GM12878 (cell line): Measurements from ENCODE around the gene PPP2R3A. TPM values are rescaled to one million over a fixed set of nuclear protein-coding genes. Genes with fewer than 3 reads are reported as not detected.

Experiments used
- ASH2L ChIP-seq: fragments of 300-600, 200-600 bp; sonication (generic); IDR thresholded peaks from 2 replicates; pipeline ENCODE4 v1.6.1; 2017; ENCODE audit warnings: low read depth, mild to moderate bottlenecking, borderline replicate concordance
- ATF2 ChIP-seq: IDR thresholded peaks from 2 replicates; pipeline ENCODE4 v1.6.1; 2012; ENCODE audit warnings: low read length, inconsistent platforms
- BACH1 ChIP-seq: fragments of 450-650 bp; IDR thresholded peaks from 2 replicates; pipeline ENCODE4 v1.6.1; 2017; ENCODE audit warnings: mild to moderate bottlenecking, borderline replicate concordance
- BCL11A ChIP-seq: IDR thresholded peaks from 2 replicates; pipeline ENCODE4 v1.6.1; 2011; ENCODE audit warnings: low read depth, low read length
- CEBPB ChIP-seq, 2 experiments: fragments of 150-350 bp in 1 of 2; IDR thresholded peaks; 2 replicates each; pipeline ENCODE4 v1.6.1; 2012 to 2014; ENCODE audit warnings: low read depth in 2 of 2, low read length in 2 of 2, borderline replicate concordance in 1 of 2, inconsistent platforms in 1 of 2
- CHD2 ChIP-seq: IDR thresholded peaks from 2 replicates; pipeline ENCODE4 v1.6.1; 2011; ENCODE audit warnings: low read depth, low read length, improper control_type of control experiment, borderline replicate concordance
- DPF2 ChIP-seq: fragments of 450-650 bp; IDR thresholded peaks from 2 replicates; pipeline ENCODE4 v1.6.1; 2017; ENCODE audit warnings: mild to moderate bottlenecking
- EGR1 ChIP-seq, 2 experiments: IDR thresholded peaks; 1 replicate in 1 of 2; 2 replicates in 1 of 2; pipeline ENCODE4 v1.6.1; 2011 to 2012; ENCODE audit warnings: low read depth in 2 of 2, low read length in 2 of 2, borderline replicate concordance in 1 of 2, mild to moderate bottlenecking in 1 of 2, moderate library complexity in 1 of 2
- ETV6 ChIP-seq, 2 experiments: fragments of 450-650 bp in 1 of 2; IDR thresholded peaks in 1 of 2; conservative IDR thresholded peaks in 1 of 2; 2 replicates each; pipeline ENCODE4 v1.6.1; 2014; ENCODE audit warnings: antibody characterized with exemption in 1 of 2, borderline replicate concordance in 1 of 2, low read depth in 1 of 2, mild to moderate bottlenecking in 1 of 2, moderate library complexity in 1 of 2
- HDGF ChIP-seq: fragments of 450-650 bp; IDR thresholded peaks from 2 replicates; pipeline ENCODE4 v1.6.1; 2016; ENCODE audit warnings: antibody characterized with exemption
- IKZF1 ChIP-seq: fragments of 450-650 bp; conservative IDR thresholded peaks from 2 replicates; pipeline ENCODE4 v1.6.1; 2017; ENCODE audit warnings: antibody characterized with exemption, mild to moderate bottlenecking
- IRF4 ChIP-seq: IDR thresholded peaks from 2 replicates; pipeline ENCODE4 v1.6.1; 2011; ENCODE audit warnings: low read depth, low read length
- MEF2A ChIP-seq: IDR thresholded peaks from 2 replicates; pipeline ENCODE4 v1.6.1; 2011; ENCODE audit warnings: low read depth, mild to moderate bottlenecking, low read length, moderate library complexity; ENCODE audit not compliant: insufficient read depth
- MYC ChIP-seq: IDR thresholded peaks from 2 replicates; pipeline ENCODE4 v1.6.1; 2011; ENCODE audit warnings: mild to moderate bottlenecking, low read length, moderate library complexity, inconsistent platforms; ENCODE audit not compliant: insufficient read depth, insufficient replicate concordance, insufficient read length, severe bottlenecking
- NBN ChIP-seq: fragments of 450-650 bp; IDR thresholded peaks from 2 replicates; pipeline ENCODE4 v1.6.1; 2016
- NR2F1 ChIP-seq: fragments of 450-650 bp; conservative IDR thresholded peaks from 2 replicates; pipeline ENCODE4 v1.6.1; 2017; ENCODE audit warnings: mild to moderate bottlenecking
- NRF1 ChIP-seq: conservative IDR thresholded peaks from 2 replicates; pipeline ENCODE4 v1.6.1; 2011; ENCODE audit warnings: mild to moderate bottlenecking, low read depth, low read length, improper control_type of control experiment
- RB1 ChIP-seq: fragments of 450-650 bp; formaldehyde crosslinking; IDR thresholded peaks from 2 replicates; pipeline ENCODE4 v1.6.1; 2017; ENCODE audit warnings: mild to moderate bottlenecking, borderline replicate concordance
- RUNX3 ChIP-seq: IDR thresholded peaks from 2 replicates; pipeline ENCODE4 v1.6.1; 2012; ENCODE audit warnings: low read length, inconsistent platforms
- SMAD1 ChIP-seq: fragments of 450-650 bp; IDR thresholded peaks from 2 replicates; pipeline ENCODE4 v1.6.1; 2018; ENCODE audit warnings: mild to moderate bottlenecking, low read depth; ENCODE audit not compliant: partially characterized antibody
- SUZ12 ChIP-seq: fragments of 200-600 bp; sonication (generic); IDR thresholded peaks from one replicate; pipeline ENCODE4 v1.6.1; 2018; ENCODE audit warnings: antibody characterized with exemption, mild to moderate bottlenecking; ENCODE audit not compliant: unreplicated experiment
- TCF12 ChIP-seq: IDR thresholded peaks from 2 replicates; pipeline ENCODE4 v1.6.1; 2011; ENCODE audit warnings: low read depth, mild to moderate bottlenecking, low read length
- TCF3 ChIP-seq: IDR thresholded peaks from 2 replicates; pipeline ENCODE4 v1.6.1; 2012; ENCODE audit warnings: low read depth, mild to moderate bottlenecking, low read length, borderline replicate concordance; ENCODE audit not compliant: insufficient read depth
- ZNF24 ChIP-seq: fragments of 450-650 bp; IDR thresholded peaks from 2 replicates; pipeline ENCODE4 v1.6.1; 2017; ENCODE audit warnings: antibody characterized with exemption, mild to moderate bottlenecking
- polyA plus RNA-seq, 11 experiments: library from polyadenylated mRNA; depleted of rRNA in 4 of 11; unstranded in 6 of 11; stranded (reverse) in 5 of 11; fragments of >200 nt; fragmentation: Nextera tagmentation in 4 of 11; fragmentation: Illumina TruSeq in 1 of 11; extraction: Ambion mirVana in 4 of 11; extraction: Trizol in 1 of 11; gene quantifications; 1 replicate in 1 of 11; 2 replicates in 10 of 11; pipeline versions ENCODE4 v1.2.1 to v1.2.3, GENCODE V29; 2011 to 2016; ENCODE audit warnings: inconsistent platforms in 2 of 11, missing spikeins in 2 of 11, low read depth in 1 of 11
- total RNA-seq, 4 experiments: library from RNA; depleted of rRNA in 3 of 4; stranded (reverse); fragments of >200 nt in 3 of 4; fragmentation: Illumina TruSeq in 1 of 4; extraction: Trizol in 1 of 4; gene quantifications; 2 replicates each; pipeline versions ENCODE4 v1.2.1 to v1.2.3, GENCODE V29; 2013 to 2021
- TF ChIP-seq, protein P1 (sequence below): fragments of 450-650 bp; IDR thresholded peaks from 2 replicates; pipeline ENCODE4 v1.6.1; 2016; ENCODE audit warnings: mild to moderate bottlenecking, moderate library complexity, borderline replicate concordance

Gene PPP2R3A
- total and polyA plus RNA-seq, 10 of the 15 experiments (the other 5 are each of a cell fraction or from before 2014, with no cell fraction given) = under 0.01 to 0.16 (median 0.06) TPM; not detected in 5

DNA sequence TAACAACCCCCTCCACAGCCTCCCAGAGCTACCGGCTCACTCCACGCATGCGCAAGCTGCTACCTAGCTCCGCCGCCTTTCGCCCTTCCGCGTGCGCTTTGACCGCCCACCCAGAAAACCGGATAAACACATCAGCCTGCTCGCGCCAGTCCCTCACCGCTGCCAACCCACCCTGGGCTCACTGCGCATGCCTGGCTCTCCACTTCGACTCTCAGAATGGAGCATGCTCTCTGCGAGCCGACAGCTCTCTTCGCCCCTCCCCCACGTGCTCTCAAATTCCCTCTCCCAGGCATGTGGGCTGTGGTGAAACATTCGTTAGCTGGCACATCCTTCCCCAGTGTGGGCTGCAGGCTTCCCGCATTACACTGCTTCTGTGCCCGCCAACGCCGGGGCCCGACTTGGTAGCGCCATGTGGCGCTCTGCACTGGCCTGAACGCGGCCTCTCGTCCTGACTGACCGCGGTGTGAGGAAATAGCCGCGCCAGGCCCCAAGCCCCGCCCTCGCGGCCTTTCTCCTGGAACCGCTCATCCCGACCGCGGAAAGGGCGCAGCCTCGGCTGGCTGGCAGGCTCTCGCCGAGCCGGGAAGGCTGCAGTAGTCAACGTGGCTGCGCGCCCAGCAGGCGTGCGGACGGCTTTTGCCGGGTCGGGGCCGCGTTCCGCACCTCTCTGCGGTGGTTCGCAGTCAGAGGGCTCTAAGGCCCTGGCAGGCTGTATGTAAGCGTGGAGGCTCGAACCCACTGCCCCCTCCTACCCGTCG is 231.1 kb downstream of the PPP2R3A start (continued):
- peak; percentile 48; the same call in 1 of the 2 replicates for TF ChIP-seq TCF3
- peak; percentile 98 for TF ChIP-seq HDGF
- TF ChIP-seq BACH1 = 0 out of 2 replicates have a peak, but pooled peaks have one; percentile 39
- no peak; the same call in 1 of the 2 replicates for TF ChIP-seq NR2F1
- peak; percentile 98 for TF ChIP-seq MYC
- 0 out of 2 replicates have a peak, but pooled peaks have one; percentile 10 for TF ChIP-seq ZNF24
- TF ChIP-seq NRF1 = peak; percentile 87
- TF ChIP-seq NBN = peak; percentile 95; the same call in 1 of the 2 replicates
- TF ChIP-seq ATF2 = no peak
- peak; percentile 81; the same call in 1 of the 2 replicates for TF ChIP-seq RB1
- TF ChIP-seq CHD2 = peak; percentile 84
- TF ChIP-seq MEF2A = 0 out of 2 replicates have a peak, but pooled peaks have one; percentile 13
- peak; percentile 22; the same call in 1 of the 2 replicates for TF ChIP-seq TCF12
- 0 out of 3 replicates have a peak, but pooled peaks of 1 of the 2 experiments have one; percentile 11 for TF ChIP-seq EGR1 (IDR thresholded peaks at IDR 0.05; ENCODE audit: borderline replicate concordance in 1 of 2, low read depth in 2 of 2, low read length in 2 of 2)
- TF ChIP-seq SMAD1 = peak; percentile 15
- TF ChIP-seq, protein P1, sequence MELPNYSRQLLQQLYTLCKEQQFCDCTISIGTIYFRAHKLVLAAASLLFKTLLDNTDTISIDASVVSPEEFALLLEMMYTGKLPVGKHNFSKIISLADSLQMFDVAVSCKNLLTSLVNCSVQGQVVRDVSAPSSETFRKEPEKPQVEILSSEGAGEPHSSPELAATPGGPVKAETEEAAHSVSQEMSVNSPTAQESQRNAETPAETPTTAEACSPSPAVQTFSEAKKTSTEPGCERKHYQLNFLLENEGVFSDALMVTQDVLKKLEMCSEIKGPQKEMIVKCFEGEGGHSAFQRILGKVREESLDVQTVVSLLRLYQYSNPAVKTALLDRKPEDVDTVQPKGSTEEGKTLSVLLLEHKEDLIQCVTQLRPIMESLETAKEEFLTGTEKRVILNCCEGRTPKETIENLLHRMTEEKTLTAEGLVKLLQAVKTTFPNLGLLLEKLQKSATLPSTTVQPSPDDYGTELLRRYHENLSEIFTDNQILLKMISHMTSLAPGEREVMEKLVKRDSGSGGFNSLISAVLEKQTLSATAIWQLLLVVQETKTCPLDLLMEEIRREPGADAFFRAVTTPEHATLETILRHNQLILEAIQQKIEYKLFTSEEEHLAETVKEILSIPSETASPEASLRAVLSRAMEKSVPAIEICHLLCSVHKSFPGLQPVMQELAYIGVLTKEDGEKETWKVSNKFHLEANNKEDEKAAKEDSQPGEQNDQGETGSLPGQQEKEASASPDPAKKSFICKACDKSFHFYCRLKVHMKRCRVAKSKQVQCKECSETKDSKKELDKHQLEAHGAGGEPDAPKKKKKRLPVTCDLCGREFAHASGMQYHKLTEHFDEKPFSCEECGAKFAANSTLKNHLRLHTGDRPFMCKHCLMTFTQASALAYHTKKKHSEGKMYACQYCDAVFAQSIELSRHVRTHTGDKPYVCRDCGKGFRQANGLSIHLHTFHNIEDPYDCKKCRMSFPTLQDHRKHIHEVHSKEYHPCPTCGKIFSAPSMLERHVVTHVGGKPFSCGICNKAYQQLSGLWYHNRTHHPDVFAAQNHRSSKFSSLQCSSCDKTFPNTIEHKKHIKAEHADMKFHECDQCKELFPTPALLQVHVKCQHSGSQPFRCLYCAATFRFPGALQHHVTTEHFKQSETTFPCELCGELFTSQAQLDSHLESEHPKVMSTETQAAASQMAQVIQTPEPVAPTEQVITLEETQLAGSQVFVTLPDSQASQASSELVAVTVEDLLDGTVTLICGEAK = peak; percentile 46; the same call in 1 of the 2 replicates
- 0 out of 2 replicates have a peak, but pooled peaks have one; percentile 78 for TF ChIP-seq ASH2L
- TF ChIP-seq RUNX3 = peak; percentile 71
- TF ChIP-seq BCL11A = no peak
- TF ChIP-seq IRF4 = no peak
- TF ChIP-seq IKZF1 = peak; percentile 99
- 0 out of 4 replicates have a peak, but pooled peaks of 1 of the 2 experiments have one; percentile 25 for TF ChIP-seq ETV6 (conservative IDR thresholded peaks at IDR 0.05 in 1 of 2, IDR thresholded peaks at IDR 0.05 in 1 of 2; ENCODE audit: borderline replicate concordance in 1 of 2, low read depth in 1 of 2)
- no peak for TF ChIP-seq SUZ12
- no peak for TF ChIP-seq CEBPB (IDR thresholded peaks at IDR 0.05; ENCODE audit: borderline replicate concordance in 1 of 2, low read depth in 2 of 2, low read length in 2 of 2)
- peak; percentile 87 for TF ChIP-seq DPF2
